Stimulated activated CD8-positive, alpha-beta memory T cell treated with anti-CD3 and anti-CD28 coated beads, Interleukin-4, amount 100 ng/mL, for 48 hours (primary cell): ENCODE results near the gene WDR35.

Source experiments
- DNase-seq: peaks from one replicate; pipeline ENCODE4 v3.0.0-alpha.2; 2020

WDR35 gene

GRCh38 chr2:20008703-20009102 lies 18.8 kb upstream of the WDR35 start:
- DNase-seq: no peak

GRCh38 chr2:20005891-20006470 lies 16.1 kb upstream of the WDR35 start:
- DNase-seq: no peak

GRCh38 chr2:20005067-20005627 lies 15.2 kb upstream of the WDR35 start:
- no peak for DNase-seq

DNA sequence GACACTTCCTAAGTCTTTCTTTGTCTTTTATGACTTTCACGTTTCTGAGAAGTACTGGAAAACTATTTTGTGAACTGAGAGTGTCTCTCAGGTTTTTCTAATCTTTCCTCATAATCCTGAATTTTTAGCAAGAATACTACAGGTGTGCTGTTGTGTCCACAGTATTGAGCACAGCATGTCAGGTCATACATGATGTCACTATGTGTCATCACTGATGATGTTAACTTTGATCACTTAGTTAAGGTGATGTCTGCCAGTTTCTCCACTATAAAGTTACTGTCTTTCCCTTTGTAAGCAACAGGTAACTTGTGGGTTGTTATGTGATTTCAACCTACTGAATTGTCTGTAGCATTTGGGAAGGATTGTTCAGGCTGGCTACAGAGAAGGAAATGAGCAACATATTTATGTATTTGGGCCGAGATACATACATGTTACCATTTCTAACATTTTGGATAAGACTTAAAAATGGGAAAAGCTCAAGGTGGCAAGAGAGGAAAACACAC lies 11.5 kb upstream of the WDR35 start:
- DNase-seq: no peak

DNA sequence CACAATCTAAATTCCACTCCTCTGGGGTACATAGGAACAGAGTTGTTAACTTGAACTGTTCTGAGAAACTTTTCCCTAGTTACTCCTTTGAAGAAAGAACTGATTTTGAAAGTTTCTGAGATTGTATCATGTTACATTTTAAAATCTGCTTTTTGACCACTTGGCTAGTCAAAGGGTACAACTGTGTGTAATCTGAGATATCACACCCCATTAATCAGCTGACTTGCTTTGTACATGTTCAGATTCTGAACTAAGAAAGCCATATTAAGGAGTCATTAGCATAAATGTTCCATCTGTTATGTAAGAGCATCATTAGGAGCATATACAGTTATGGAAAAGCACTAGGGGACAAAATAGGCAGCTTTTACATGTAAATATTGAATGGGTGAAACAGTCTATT lies 3.8 kb upstream of the WDR35 start:
- no peak for DNase-seq

- no peak for DNase-seq
These were observed 2.0 kb upstream of the WDR35 start for GRCh38 chr2:19991895-19992294.

- DNase-seq: no peak
These were observed 467 bp upstream of the WDR35 start for GRCh38 chr2:19990416-19990728.

- no peak for DNase-seq
These were observed 601 bp downstream of the WDR35 start for GRCh38 chr2:19989342-19989666.

- no peak for DNase-seq
These were observed 1.3 kb downstream of the WDR35 start for GRCh38 chr2:19988600-19988999.

- no peak for DNase-seq
These were observed 2.0 kb downstream of the WDR35 start for GRCh38 chr2:19987936-19988335.

DNA sequence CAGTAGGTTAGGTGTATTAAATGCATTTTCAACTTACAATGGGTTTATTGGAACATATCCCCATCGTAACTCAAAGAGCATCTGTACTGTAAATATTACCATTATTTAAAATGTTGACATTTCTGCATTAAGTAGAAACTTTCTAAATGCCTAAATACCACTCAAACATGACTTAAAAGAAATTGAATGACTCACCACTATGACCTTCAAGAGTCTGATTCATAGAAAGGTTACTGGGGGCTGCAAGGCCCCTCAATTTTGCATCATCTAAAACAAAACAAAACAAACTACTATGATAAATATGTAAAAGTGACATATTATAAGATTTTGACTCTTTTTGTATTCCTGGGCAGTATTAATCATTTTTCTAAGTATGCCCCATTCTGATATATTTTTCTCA lies 7.6 kb downstream of the WDR35 start:
- no peak for DNase-seq

DNA sequence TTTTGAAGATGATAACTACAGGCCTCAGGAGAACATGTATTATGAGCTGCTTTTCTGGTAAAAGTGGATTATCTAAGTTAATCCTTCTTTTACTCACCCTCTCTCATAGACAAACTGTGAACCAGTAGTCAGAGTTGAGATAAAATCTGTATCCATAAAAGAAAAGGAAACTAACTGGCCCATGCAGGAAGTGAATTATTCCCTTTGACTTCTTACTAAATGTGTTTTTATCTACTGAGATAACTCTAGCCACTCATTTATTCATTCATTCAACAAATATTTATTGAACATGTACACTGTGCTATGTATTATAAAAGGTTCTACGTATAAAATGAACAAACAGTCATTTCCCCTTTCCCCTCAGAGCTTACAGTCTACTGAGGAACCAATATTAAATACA lies 10.0 kb downstream of the WDR35 start:
- no peak for DNase-seq

DNA sequence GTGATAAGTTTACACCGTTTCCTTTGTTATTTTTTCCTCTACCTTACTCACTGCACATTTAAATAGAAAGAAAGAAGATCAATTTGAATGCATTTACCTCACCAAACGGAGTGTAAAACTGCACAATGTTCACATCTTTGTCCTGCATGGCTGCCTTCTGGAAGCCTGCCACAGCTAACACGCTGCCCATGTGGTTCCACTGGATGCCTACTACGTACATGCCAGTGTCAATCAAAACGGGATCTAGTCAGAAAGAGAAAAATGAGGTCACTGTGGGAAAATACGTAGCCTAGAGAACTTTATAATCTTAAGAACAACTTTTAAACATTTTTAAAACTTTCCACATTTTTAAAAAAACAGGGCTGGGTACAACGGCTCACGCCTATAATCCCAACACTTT lies 16.4 kb downstream of the WDR35 start:
- no peak for DNase-seq

DNA sequence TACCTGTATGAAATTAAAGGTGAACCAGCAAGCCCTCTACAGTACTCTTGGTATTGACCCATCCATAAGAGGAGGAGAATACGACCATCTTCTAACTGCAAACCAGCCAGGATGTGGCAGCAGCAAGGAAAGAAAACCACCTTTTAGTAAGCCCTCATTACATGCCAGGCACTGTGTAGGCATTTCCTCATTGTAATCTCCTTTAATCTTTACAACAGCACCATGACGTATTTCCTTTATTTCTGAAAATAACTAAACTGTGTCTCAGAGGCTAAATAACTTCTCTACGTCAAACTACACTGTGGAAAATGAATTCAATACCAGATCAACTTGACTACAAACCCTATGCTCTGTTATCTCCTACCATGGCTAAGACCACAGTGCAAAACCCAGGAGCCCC lies 18.2 kb downstream of the WDR35 start:
- no peak for DNase-seq

- DNase-seq: no peak
These were observed 26.5 kb downstream of the WDR35 start for GRCh38 chr2:19963386-19963785.

DNA sequence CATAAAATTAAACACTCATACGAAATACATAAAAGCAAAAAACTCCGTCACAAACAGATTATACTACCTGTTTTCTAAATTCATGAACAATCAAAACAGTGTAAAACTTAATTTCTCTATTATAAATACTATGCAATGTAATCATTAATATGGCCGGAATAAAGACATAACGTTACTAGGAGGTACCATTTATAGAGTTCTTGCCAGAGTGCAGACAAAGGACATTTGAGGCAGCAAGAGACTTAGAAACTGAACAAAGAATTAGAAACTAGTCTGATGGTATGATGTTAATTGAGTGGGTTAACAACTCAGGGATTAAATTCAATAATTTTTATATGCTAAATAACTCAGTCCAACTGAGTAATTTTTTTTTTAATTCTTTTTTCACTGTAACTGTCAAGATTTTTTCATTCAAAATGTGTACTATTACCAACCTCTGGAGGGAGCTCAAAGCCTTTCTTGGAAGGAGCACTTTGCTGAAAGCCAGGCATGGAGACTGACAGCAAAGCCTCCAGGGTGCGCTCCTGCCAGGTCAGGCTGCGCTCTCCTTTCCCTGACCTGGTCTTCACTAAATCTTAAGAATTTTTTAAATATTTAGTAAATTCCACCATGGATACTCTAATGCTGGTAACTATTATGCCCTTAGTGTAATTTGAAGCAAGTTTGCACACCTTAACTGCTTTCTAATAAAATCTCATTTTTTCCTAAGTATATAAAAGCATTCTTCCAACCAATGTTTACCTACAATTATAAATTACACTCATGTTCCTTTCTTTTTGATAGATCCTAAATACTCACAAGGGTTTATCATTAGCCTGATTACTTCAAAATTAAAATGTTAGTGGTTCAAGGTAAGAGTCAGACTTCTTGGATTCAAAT lies 34.1 kb downstream of the WDR35 start:
- peak; percentile 43 for DNase-seq

- no peak for DNase-seq
These were observed 40.8 kb downstream of the WDR35 start for GRCh38 chr2:19949071-19949470.

DNA sequence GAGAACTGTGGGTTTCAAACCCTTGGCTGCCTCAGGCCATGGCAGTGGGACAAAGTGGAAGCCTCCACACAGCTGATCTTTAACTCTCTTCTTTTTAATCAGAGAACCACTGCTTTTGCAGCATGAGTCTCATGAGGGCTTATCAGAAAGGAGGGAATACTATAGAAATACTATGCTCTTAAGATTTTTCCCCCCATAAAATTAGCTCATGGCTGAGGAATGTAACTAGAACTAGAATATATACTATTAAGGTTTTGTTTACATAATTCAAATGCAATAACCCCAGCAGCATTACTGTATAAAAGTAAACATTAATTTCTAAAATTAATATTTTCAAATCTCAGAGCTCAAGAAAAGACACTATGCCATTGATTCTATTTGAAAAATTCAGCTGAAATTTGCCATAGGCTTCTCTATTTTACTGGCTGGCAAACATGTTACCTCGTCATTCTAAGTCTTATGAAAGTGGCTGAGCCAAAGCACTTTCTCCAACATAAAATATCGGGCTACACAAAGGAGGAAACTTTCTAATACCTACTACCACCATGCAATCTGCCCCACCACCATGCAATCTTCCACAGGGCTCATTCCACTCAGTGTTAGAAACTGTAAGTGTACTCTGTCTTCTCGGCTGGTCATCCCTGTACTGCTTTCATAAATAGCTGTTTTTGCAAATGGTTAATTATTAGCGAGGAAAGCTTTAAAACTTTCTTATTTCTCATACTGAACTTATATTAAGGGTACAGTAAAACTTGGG lies 42.5 kb downstream of the WDR35 start:
- DNase-seq: no peak

DNA sequence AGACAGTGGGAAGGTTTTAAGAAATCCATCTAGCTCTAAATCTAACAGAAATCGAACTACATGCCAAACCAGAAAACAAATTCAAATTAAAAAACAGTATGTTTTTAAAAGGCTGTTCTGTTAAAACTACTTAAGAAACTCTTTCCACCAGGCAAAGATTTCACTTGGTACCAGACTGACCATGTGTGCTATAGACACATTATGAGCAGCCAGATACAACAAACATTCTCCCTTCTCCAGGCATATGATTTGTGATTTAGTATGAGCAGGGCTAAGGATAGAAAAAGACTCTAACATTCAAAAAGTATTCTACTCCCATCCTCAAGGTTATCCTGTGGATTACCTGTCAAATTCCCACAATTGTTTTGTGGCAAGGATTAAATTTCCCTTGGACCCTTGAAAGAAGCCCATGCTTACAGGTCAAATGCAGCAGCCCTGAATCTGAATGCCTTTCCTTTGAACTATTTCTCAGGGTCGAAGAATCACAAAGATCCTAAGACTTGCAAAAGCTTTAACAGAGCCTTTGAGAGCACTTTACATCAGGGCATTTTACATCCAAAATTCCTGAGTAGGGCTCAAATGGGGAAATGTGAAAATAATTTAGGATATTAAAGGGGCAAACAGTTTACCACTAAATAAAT lies 45.6 kb downstream of the WDR35 start:
- no peak for DNase-seq

DNA sequence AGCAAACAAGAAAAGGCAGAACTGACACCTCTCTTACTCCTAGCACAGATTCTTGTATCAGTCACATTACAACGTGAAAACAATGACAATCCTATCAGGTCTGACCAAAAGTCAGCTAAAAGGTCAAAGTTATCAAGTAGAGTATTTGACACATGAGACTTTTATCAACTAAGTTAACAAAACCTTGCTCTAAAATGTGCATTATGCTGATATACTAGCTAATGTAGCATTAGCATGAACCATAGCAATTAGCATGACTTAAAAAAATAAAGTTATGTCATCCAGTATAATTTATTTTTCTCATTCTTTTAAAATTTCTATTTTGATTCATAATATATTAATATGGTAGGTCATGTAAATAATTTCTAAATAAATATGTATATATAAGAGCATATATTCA lies 46.7 kb downstream of the WDR35 start:
- no peak for DNase-seq

- DNase-seq: no peak
These were observed 47.7 kb downstream of the WDR35 start for GRCh38 chr2:19942199-19942598.

GRCh38 chr2:19937004-19937403 lies 52.9 kb downstream of the WDR35 start:
- DNase-seq: no peak

- no peak for DNase-seq
These were observed 53.7 kb downstream of the WDR35 start for GRCh38 chr2:19936203-19936602.
